Sigmoid colon (tissue), 4 donors: Measurements from ENCODE around the gene FOSL2.
A peak's percentile ranks its signal among the peaks of the same experiment; 100 is the strongest.

Experiments
- CTCF ChIP-seq, 4 experiments: fragments of 450-650 bp in 3 of 4; fragments of 200-600 bp in 1 of 4; IDR thresholded peaks; one replicate each; pipeline ENCODE4 v1.5.1; 2016 to 2019; ENCODE audit warnings: antibody characterized with exemption in 4 of 4, mild to moderate bottlenecking in 3 of 4, moderate library complexity in 2 of 4
- POLR2A ChIP-seq, 2 donors: fragments of 450-650 bp; IDR thresholded peaks; one replicate each; pipeline ENCODE4 v1.6.1; 2016; ENCODE audit warnings: antibody characterized with exemption in 2 of 2, mild to moderate bottlenecking in 2 of 2, moderate library complexity in 2 of 2
- POLR2AphosphoS5 ChIP-seq, 4 donors: sonication (generic); formaldehyde crosslinking; IDR thresholded peaks; one replicate each; pipeline ENCODE4 v1.6.1; 2017; ENCODE audit warnings: antibody characterized with exemption in 4 of 4

- TF ChIP-seq CTCF (IDR thresholded peaks at IDR 0.05) (no peak), POLR2A (IDR thresholded peaks at IDR 0.05) (no peak), POLR2AphosphoS5 (IDR thresholded peaks at IDR 0.05) (peak in 1 of 4 donors; percentile 9)
Observed at GRCh38 chr2:28419003-28419402, 26.3 kb downstream of the FOSL2 start.
